DND-41 (cell line): ENCODE measurements around the gene ADGRG7.

ENCODE experiments used
- ATAC-seq: fragments of 200-7000 bp; cut with Tn5 transposase; 3 replicates; pipeline ENCODE4 v1.9.1; 2021; ENCODE audit warnings: low read depth; ENCODE audit not compliant: insufficient read depth
- DNase-seq: peaks from one replicate; pipeline ENCODE4 v3.0.0-alpha.2; 2020
- H2AFZ ChIP-seq: 2 replicates; pipeline ENCODE4 v1.6.0; 2012; ENCODE audit warnings: low read depth, low read length
- H3K27ac ChIP-seq: 2 replicates; pipeline ENCODE4 v1.5.1; 2012; ENCODE audit warnings: low read length, inconsistent platforms
- H3K27me3 ChIP-seq: fragments of 200-600 bp; sonication (generic); 2 replicates; pipeline ENCODE4 v1.6.0; 2012; ENCODE audit warnings: low read length, mild to moderate bottlenecking, inconsistent platforms; ENCODE audit not compliant: insufficient read depth, poor library complexity
- H3K36me3 ChIP-seq: 2 replicates; pipeline ENCODE4 v1.5.1; 2012; ENCODE audit warnings: low read length, inconsistent platforms; ENCODE audit not compliant: insufficient read depth
- H3K4me1 ChIP-seq: 2 replicates; pipeline ENCODE4 v1.5.1; 2012; ENCODE audit warnings: mild to moderate bottlenecking, low read length; ENCODE audit not compliant: insufficient read depth
- H3K4me2 ChIP-seq: 2 replicates; pipeline ENCODE4 v1.6.0; 2012; ENCODE audit warnings: mild to moderate bottlenecking, moderate library complexity, low read length, inconsistent platforms; ENCODE audit not compliant: insufficient read depth
- H3K4me3 ChIP-seq, 2 experiments: fragments of 200-600 bp in 1 of 2; shearing (Covaris generic) in 1 of 2; 2 replicates each; pipeline ENCODE4 v1.5.1; 2012 to 2016; ENCODE audit warnings: inconsistent platforms in 2 of 2, low read length in 2 of 2, mild to moderate bottlenecking in 2 of 2, low read depth in 1 of 2, moderate library complexity in 1 of 2
- H3K79me2 ChIP-seq: 2 replicates; pipeline ENCODE4 v1.6.0; 2012; ENCODE audit warnings: low read length, inconsistent platforms; ENCODE audit not compliant: insufficient read depth
- H3K9ac ChIP-seq: 2 replicates; pipeline ENCODE4 v1.6.0; 2012; ENCODE audit warnings: low read depth, mild to moderate bottlenecking, inconsistent platforms, low read length, moderate library complexity
- H3K9me3 ChIP-seq: 2 replicates; pipeline ENCODE4 v1.5.1; 2012; ENCODE audit warnings: low read length, moderate library complexity, mild to moderate bottlenecking, inconsistent platforms; ENCODE audit not compliant: insufficient read depth, severe bottlenecking
- H4K20me1 ChIP-seq: 2 replicates; pipeline ENCODE4 v1.6.0; 2012; ENCODE audit warnings: low read length; ENCODE audit not compliant: insufficient read depth
- EZH2 ChIP-seq: IDR thresholded peaks from 3 replicates; pipeline ENCODE4 v1.6.1; 2012; ENCODE audit warnings: borderline replicate concordance, low read depth, mild to moderate bottlenecking, moderate library complexity, low read length, inconsistent platforms; ENCODE audit not compliant: severe bottlenecking
- TF ChIP-seq, protein P1 (sequence below): IDR thresholded peaks from 2 replicates; pipeline ENCODE4 v1.5.1; 2012; ENCODE audit warnings: borderline replicate concordance, low read length, moderate library complexity, mild to moderate bottlenecking; ENCODE audit not compliant: poor library complexity, severe bottlenecking; ENCODE audit errors: extremely low read depth

The ADGRG7 gene

DNA sequence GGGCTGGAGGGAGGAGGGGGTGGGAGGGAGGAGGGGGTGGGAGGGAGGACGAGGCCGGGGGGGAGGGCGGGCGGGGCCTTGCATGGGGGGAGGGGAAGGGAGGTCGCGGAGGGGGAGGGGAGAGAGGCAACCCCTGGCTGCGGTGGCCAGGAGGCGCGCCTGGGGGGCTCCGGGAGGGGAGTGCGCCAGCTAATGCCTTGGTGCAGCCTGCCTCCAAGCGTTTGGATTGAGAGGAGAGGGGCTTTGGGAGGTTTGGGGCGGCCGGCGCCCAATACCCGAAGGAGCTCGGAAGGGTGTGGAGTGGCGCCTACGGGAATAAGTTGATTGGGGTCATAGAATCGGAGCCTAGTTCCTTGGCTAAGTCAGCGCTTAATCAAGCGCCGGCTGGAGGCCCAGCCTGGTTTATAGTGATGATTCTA is 100.5 kb downstream of the ADGRG7 start:
- H3K4me3 ChIP-seq = peak overlapping the region; percentile 63 to 85; a peak in 3 of 4 replicates
- H3K4me1 ChIP-seq = peaks cover 38% of the 10 kb centered on the region
- ATAC-seq (peak; percentile 60), DNase-seq (peak; percentile 76)
- H3K9me3 ChIP-seq = no peaks in the 10 kb centered on the region
- TF ChIP-seq, protein P1, sequence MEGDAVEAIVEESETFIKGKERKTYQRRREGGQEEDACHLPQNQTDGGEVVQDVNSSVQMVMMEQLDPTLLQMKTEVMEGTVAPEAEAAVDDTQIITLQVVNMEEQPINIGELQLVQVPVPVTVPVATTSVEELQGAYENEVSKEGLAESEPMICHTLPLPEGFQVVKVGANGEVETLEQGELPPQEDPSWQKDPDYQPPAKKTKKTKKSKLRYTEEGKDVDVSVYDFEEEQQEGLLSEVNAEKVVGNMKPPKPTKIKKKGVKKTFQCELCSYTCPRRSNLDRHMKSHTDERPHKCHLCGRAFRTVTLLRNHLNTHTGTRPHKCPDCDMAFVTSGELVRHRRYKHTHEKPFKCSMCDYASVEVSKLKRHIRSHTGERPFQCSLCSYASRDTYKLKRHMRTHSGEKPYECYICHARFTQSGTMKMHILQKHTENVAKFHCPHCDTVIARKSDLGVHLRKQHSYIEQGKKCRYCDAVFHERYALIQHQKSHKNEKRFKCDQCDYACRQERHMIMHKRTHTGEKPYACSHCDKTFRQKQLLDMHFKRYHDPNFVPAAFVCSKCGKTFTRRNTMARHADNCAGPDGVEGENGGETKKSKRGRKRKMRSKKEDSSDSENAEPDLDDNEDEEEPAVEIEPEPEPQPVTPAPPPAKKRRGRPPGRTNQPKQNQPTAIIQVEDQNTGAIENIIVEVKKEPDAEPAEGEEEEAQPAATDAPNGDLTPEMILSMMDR = peak; percentile 54
- TF ChIP-seq EZH2 = no peak
- peak overlapping the region; percentile 95 for H3K27ac ChIP-seq
- peak overlapping the region; percentile 94; the same call in 1 of the 2 replicates for H2AFZ ChIP-seq
- peak overlapping the region; percentile 77 for H3K4me2 ChIP-seq
- H4K20me1 ChIP-seq = peaks cover 36% of the 10 kb centered on the region
- H3K36me3 ChIP-seq = peaks cover 29% of the 10 kb centered on the region
- no peaks in the 10 kb centered on the region for H3K27me3 ChIP-seq
- peak overlapping the region; percentile 98 for H3K9ac ChIP-seq
- H3K79me2 ChIP-seq = peaks cover 55% of the 10 kb centered on the region

DNA sequence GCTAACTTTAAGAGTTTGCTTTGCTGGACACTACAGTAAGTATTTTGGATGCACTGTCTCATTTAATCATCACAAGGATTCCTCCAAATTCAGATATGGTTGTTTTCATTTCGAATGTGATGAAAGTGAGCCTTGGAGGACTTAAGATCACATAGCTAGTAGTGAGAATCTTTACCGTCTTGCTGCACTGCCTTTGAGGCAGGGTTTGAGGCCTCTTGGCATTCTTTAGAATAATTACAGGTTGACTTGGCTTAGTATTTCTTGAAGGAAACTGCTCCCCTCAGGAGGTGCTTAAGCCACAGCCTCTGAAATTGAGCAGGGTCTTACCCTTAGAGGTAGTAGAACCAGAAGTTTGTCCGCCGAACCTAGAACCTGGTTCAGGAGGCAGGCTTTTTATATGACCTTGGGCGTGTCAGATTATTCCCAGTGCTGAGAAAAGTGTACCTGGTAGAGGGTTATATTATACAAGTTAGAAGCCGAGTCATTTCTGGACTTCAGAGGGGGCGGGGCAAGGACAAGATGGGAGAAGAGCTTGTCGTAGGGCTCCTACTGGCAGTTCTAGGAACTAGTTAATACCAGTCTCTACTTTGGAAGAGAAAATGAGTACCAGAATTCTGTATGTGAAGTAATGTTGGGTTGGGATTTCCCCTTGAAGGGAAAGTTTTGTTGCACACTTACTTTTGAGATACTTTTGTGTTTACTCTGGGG is 101.0 kb downstream of the ADGRG7 start:
- DNase-seq (peak; percentile 46), ATAC-seq (no peak; the same call in 2 of the 3 replicates)
- Histone ChIP-seq H3K4me1 (peaks cover 38% of the 10 kb centered on the region), H3K9me3 (no peaks in the 10 kb centered on the region), H2AFZ (0 out of 2 replicates have a peak overlapping the region, but pooled peaks have one; percentile 20), H3K27ac (peak overlapping the region; percentile 66), H3K36me3 (peaks cover 35% of the 10 kb centered on the region), H3K4me2 (peak overlapping the region; percentile 77), H4K20me1 (peaks cover 41% of the 10 kb centered on the region), H3K27me3 (no peaks in the 10 kb centered on the region), H3K4me3 (peak overlapping the region; percentile 63 to 85; a peak in 3 of 4 replicates), H3K79me2 (peaks cover 61% of the 10 kb centered on the region), H3K9ac (peak overlapping the region; percentile 68)
- no peak for TF ChIP-seq EZH2
- TF ChIP-seq, protein P1 = no peak

DNA sequence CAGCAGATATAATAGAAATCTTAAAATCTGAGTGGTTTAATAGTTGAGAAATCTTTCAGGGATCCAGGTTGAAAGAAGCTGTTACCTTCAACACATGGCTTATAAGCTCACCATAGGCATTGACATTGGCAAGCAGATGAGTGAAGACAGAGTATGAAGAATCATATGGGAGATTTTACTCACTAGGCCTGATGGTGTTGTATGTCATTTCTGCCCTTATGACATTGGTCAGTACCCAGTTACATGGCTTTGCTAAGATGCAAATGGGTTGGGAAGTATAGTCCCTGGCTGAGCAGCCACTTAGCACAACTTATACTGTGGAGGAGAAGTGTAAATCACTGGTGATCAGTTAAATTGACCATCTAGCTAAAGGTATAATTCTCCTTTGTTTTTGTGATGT is 105.8 kb downstream of the ADGRG7 start:
- Histone ChIP-seq H3K27me3 (no peaks in the 10 kb centered on the region), H3K4me1 (peaks cover 37% of the 10 kb centered on the region), H3K79me2 (peaks cover 100% of the 10 kb centered on the region), H3K9me3 (no peaks in the 10 kb centered on the region), H3K4me2 (peak overlapping the region; percentile 5; the same call in 1 of the 2 replicates), H4K20me1 (peaks cover 72% of the 10 kb centered on the region), H3K9ac (no peak overlapping the region), H3K36me3 (peaks cover 77% of the 10 kb centered on the region), H3K4me3 (no peak overlapping the region), H2AFZ (no peak overlapping the region), H3K27ac (no peak overlapping the region)
- ATAC-seq (no peak), DNase-seq (no peak)
- TF ChIP-seq EZH2 = no peak
- TF ChIP-seq, protein P1 = no peak
